Neuron (in vitro differentiated cells): ENCODE data around the gene VIPR2.
"Not testable (repeated sequence)": the region's sequence is repeated elsewhere in the genome, so short reads cannot be mapped to it uniquely, and the experiment has no call there.

Source experiments
- H2AFZ ChIP-seq: one replicate; pipeline ENCODE4 v1.6.1; 2013; ENCODE audit warnings: low read depth, mild to moderate bottlenecking, inconsistent platforms, low read length, moderate library complexity
- H3K27me3 ChIP-seq: one replicate; pipeline ENCODE4 v1.6.1; 2013; ENCODE audit warnings: low read length; ENCODE audit not compliant: insufficient read depth
- H3K36me3 ChIP-seq: one replicate; pipeline ENCODE4 v1.6.1; 2013; ENCODE audit warnings: low read length; ENCODE audit not compliant: insufficient read depth
- H3K4me1 ChIP-seq: one replicate; pipeline ENCODE4 v1.6.1; 2013; ENCODE audit warnings: low read length; ENCODE audit not compliant: insufficient read depth
- H3K4me3 ChIP-seq: 2 replicates; pipeline ENCODE4 v1.5.1; 2013; ENCODE audit warnings: mild to moderate bottlenecking, low read length, moderate library complexity
- H3K9me3 ChIP-seq: one replicate; pipeline ENCODE4 v1.6.1; 2013; ENCODE audit warnings: low read length

The VIPR2 gene

GRCh38 chr7:159107161-159107892 lies 37.3 kb downstream of the VIPR2 start:
- no peak overlapping the region for H2AFZ ChIP-seq
- no peak overlapping the region for H3K4me3 ChIP-seq
- peaks cover 27% of the 10 kb centered on the region for H3K27me3 ChIP-seq
- H3K4me1 ChIP-seq = no peaks in the 10 kb centered on the region
- no peaks in the 10 kb centered on the region for H3K9me3 ChIP-seq
- H3K36me3 ChIP-seq = no peaks in the 10 kb centered on the region

GRCh38 chr7:159105832-159106811 lies 38.5 kb downstream of the VIPR2 start:
- no peak overlapping the region for H2AFZ ChIP-seq

GRCh38 chr7:159105066-159105780 lies 39.4 kb downstream of the VIPR2 start:
- H2AFZ ChIP-seq = no peak overlapping the region
- no peaks in the 10 kb centered on the region for H3K9me3 ChIP-seq
- peaks cover 21% of the 10 kb centered on the region for H3K27me3 ChIP-seq
- no peaks in the 10 kb centered on the region for H3K36me3 ChIP-seq
- H3K4me3 ChIP-seq = no peak overlapping the region
- H3K4me1 ChIP-seq = no peaks in the 10 kb centered on the region

More at GRCh38 chr7:159105832-159106811, 38.5 kb downstream of the VIPR2 start:
- Histone ChIP-seq H3K27me3 (peaks cover 23% of the 10 kb centered on the region), H3K4me1 (no peaks in the 10 kb centered on the region), H3K4me3 (no peak overlapping the region), H3K36me3 (no peaks in the 10 kb centered on the region), H3K9me3 (no peaks in the 10 kb centered on the region)

GRCh38 chr7:159104188-159104920 lies 40.3 kb downstream of the VIPR2 start:
- Histone ChIP-seq H3K36me3 (no peaks in the 10 kb centered on the region), H3K9me3 (no peaks in the 10 kb centered on the region), H2AFZ (no peak overlapping the region), H3K4me3 (no peak overlapping the region), H3K4me1 (no peaks in the 10 kb centered on the region), H3K27me3 (peaks cover 14% of the 10 kb centered on the region)

- no peaks in the 10 kb centered on the region for H3K9me3 ChIP-seq
- H3K27me3 ChIP-seq = peaks cover 7% of the 10 kb centered on the region
- H2AFZ ChIP-seq = no peak overlapping the region
- H3K4me3 ChIP-seq = no peak overlapping the region
- no peaks in the 10 kb centered on the region for H3K36me3 ChIP-seq
- no peaks in the 10 kb centered on the region for H3K4me1 ChIP-seq
Measured at GRCh38 chr7:159103382-159104187, 41.1 kb downstream of the VIPR2 start.

- no peaks in the 10 kb centered on the region for H3K4me1 ChIP-seq
- peaks cover 7% of the 10 kb centered on the region for H3K27me3 ChIP-seq
- H3K4me3 ChIP-seq = no peak overlapping the region
- H2AFZ ChIP-seq = no peak overlapping the region
- H3K9me3 ChIP-seq = no peaks in the 10 kb centered on the region
- H3K36me3 ChIP-seq = no peaks in the 10 kb centered on the region
Measured at GRCh38 chr7:159102681-159103381, 41.8 kb downstream of the VIPR2 start.

- not testable (repeated sequence) for H2AFZ ChIP-seq, H3K36me3 ChIP-seq, H3K9me3 ChIP-seq, H3K4me1 ChIP-seq, H3K27me3 ChIP-seq, H3K4me3 ChIP-seq
Measured at GRCh38 chr7:159101661-159102091, 43.0 kb downstream of the VIPR2 start.

GRCh38 chr7:159101083-159101395 lies 43.6 kb downstream of the VIPR2 start:
- H3K36me3 ChIP-seq, H3K4me3 ChIP-seq, H2AFZ ChIP-seq, H3K27me3 ChIP-seq, H3K4me1 ChIP-seq, H3K9me3 ChIP-seq: not testable (repeated sequence)

GRCh38 chr7:159100281-159101082 lies 44.2 kb downstream of the VIPR2 start:
- H2AFZ ChIP-seq = not testable (repeated sequence)

GRCh38 chr7:159099711-159100231 lies 44.9 kb downstream of the VIPR2 start:
- no peaks in the 10 kb centered on the region for H3K4me1 ChIP-seq
- peaks cover 2% of the 10 kb centered on the region for H3K27me3 ChIP-seq
- H3K9me3 ChIP-seq = no peaks in the 10 kb centered on the region
- no peak overlapping the region for H3K4me3 ChIP-seq
- H3K36me3 ChIP-seq = no peaks in the 10 kb centered on the region
- no peak overlapping the region for H2AFZ ChIP-seq

More at GRCh38 chr7:159100281-159101082, 44.2 kb downstream of the VIPR2 start:
- H3K36me3 ChIP-seq, H3K4me1 ChIP-seq, H3K9me3 ChIP-seq, H3K27me3 ChIP-seq, H3K4me3 ChIP-seq: not testable (repeated sequence)
